K562 (cell line): ENCODE measurements around the gene ZNF268. TPM values are rescaled to one million over a fixed set of nuclear protein-coding genes. Genes with fewer than 3 reads are reported as not detected.
A peak's percentile ranks its signal among the peaks of the same experiment; 100 is the strongest.

ENCODE experiments used
- ATAC-seq: fragments of 200-7000 bp; cut with Tn5 transposase; 3 replicates; pipeline ENCODE4 v1.9.1; 2020; ENCODE audit warnings: moderate library complexity
- Bru-seq: library from RNA; stranded (reverse); fragments of 400-500 nt; gene quantifications from one replicate; lab custom pipeline; 2021; lab: Mats Ljungman, UMichigan
- BruChase-seq, 2 experiments: library from RNA; stranded (reverse); fragments of 400-500 nt; gene quantifications; one replicate each; lab custom pipeline; 2021; lab: Mats Ljungman, UMichigan
- BruUV-seq: library from RNA; stranded (reverse); fragments of 400-500 nt; replicated peaks from 2 replicates; lab custom pipeline; 2021; lab: Mats Ljungman, UMichigan
- CTCF ChIA-PET: fragments of 300-600 bp; formaldehyde crosslinking; extraction: SDS; loops from one replicate; lab custom pipeline; 2021; ENCODE audit warnings: low intra/inter-chr PET ratio; lab: Yijun Ruan, JAX
- POLR2A ChIA-PET: fragments of 300-600, 350-650 bp; sonication (Branson Sonifier 250); formaldehyde crosslinking; extraction: SDS; loops from one replicate; lab custom pipeline; 2021; ENCODE audit warnings: antibody characterized with exemption, inconsistent platforms; lab: Yijun Ruan, JAX
- DNase-seq, 4 experiments: peaks; one replicate each; pipeline versions ENCODE4 v3.0.0 to v3.0.0-alpha.2; 2011 to 2018; ENCODE audit warnings: low spot score in 3 of 4, mixed read lengths in 3 of 4; ENCODE audit errors: extremely low read depth in 1 of 4
- FAIRE-seq: peaks from 2 replicates; lab custom pipeline; 2011; peaks lifted over from hg19 to GRCh38; lab: Jason Lieb, UNC
- H2AFZ ChIP-seq: 2 replicates; pipeline ENCODE4 v1.6.0; 2011; ENCODE audit warnings: low read depth, low read length, control low read depth, inconsistent platforms
- H3K27ac ChIP-seq: fragments of 200-600 bp; 3 replicates; pipeline ENCODE4 v1.8.0; 2011; ENCODE audit warnings: low read depth, mild to moderate bottlenecking, control low read depth, inconsistent platforms, low read length, moderate library complexity, mixed read lengths; ENCODE audit errors: extremely low read depth
- H3K27me3 ChIP-seq, 2 experiments: fragments of 300-600 bp in 1 of 2; 2 replicates in 1 of 2; 3 replicates in 1 of 2; pipeline versions ENCODE4 v1.6.0 to v1.8.0; 2011; ENCODE audit warnings: inconsistent platforms in 2 of 2, low read length in 2 of 2, mild to moderate bottlenecking in 1 of 2, mixed read lengths in 1 of 2, moderate library complexity in 1 of 2; ENCODE audit not compliant: control insufficient read depth in 2 of 2, insufficient read depth in 2 of 2
- H3K36me3 ChIP-seq: fragments of 300-600 bp; 3 replicates; pipeline ENCODE4 v1.8.0; 2011; ENCODE audit warnings: mild to moderate bottlenecking, low read length, inconsistent platforms; ENCODE audit not compliant: control insufficient read depth, insufficient read depth
- H3K4me1 ChIP-seq, 2 experiments: fragments of 200-600 bp in 1 of 2; replicated peaks in 1 of 2; 2 replicates in 1 of 2; 3 replicates in 1 of 2; pipeline versions ENCODE4 v1.5.1 to v1.8.0; 2011; ENCODE audit warnings: inconsistent platforms in 2 of 2, low read length in 2 of 2, mild to moderate bottlenecking in 1 of 2, mixed read lengths in 1 of 2, moderate library complexity in 1 of 2; ENCODE audit not compliant: control insufficient read depth in 2 of 2, insufficient read depth in 2 of 2
- H3K4me2 ChIP-seq: 2 replicates; pipeline ENCODE4 v1.6.1; 2011; ENCODE audit warnings: low read length, control low read depth, inconsistent platforms, mixed read lengths; ENCODE audit not compliant: insufficient read depth
- H3K4me3 ChIP-seq: fragments of 200-600 bp; sonication (generic), shearing (Covaris generic); 2 replicates; pipeline ENCODE4 v1.5.1; 2016; ENCODE audit warnings: control low read depth, inconsistent platforms
- H3K79me2 ChIP-seq: fragments of 200-600 bp; 3 replicates; pipeline ENCODE4 v1.8.0; 2011; ENCODE audit warnings: low read length, inconsistent platforms; ENCODE audit not compliant: control insufficient read depth, insufficient read depth
- H3K9ac ChIP-seq, 2 experiments: 2 replicates each; pipeline versions ENCODE4 v1.6.0 to v1.6.1; 2011; ENCODE audit warnings: low read depth in 2 of 2, low read length in 2 of 2, control low read depth in 1 of 2, inconsistent platforms in 1 of 2, mild to moderate bottlenecking in 1 of 2, mixed read lengths in 1 of 2; ENCODE audit not compliant: insufficient read depth in 1 of 2
- H3K9me1 ChIP-seq: one replicate; pipeline ENCODE4 v1.6.0; 2011; ENCODE audit warnings: inconsistent platforms, mild to moderate bottlenecking, low read length, moderate library complexity; ENCODE audit not compliant: control insufficient read depth, insufficient read depth
- H3K9me3 ChIP-seq: replicated peaks from 2 replicates; pipeline ENCODE4 v1.5.1; 2011; ENCODE audit warnings: low read depth, low read length, inconsistent platforms; ENCODE audit not compliant: control insufficient read depth, insufficient read depth
- H4K20me1 ChIP-seq: replicated peaks from 2 replicates; pipeline ENCODE4 v1.6.1; 2011; ENCODE audit warnings: low read length, inconsistent platforms, mixed read lengths; ENCODE audit not compliant: control insufficient read depth, insufficient read depth
- ELF4 ChIP-seq: fragments of 450-650 bp; formaldehyde crosslinking; IDR thresholded peaks from 2 replicates; pipeline ENCODE4 v1.4.0; 2022; ENCODE audit warnings: missing genetic modification characterization
- ELK3 ChIP-seq: fragments of 450-650 bp; formaldehyde crosslinking; IDR thresholded peaks from 2 replicates; pipeline ENCODE4 v1.4.0; 2020; ENCODE audit warnings: mild to moderate bottlenecking
- MAZ ChIP-seq, 2 experiments: fragments of 450-650 bp in 1 of 2; sonication (generic) in 1 of 2; formaldehyde crosslinking; IDR thresholded peaks in 1 of 2; conservative IDR thresholded peaks in 1 of 2; 2 replicates each; pipeline versions ENCODE4 v1.4.0 to v1.5.0; 2020; ENCODE audit warnings: mild to moderate bottlenecking in 1 of 2, missing genetic modification reagents in 1 of 2
- MCM7 ChIP-seq, 2 experiments: fragments of 450-650 bp; IDR thresholded peaks; 2 replicates each; pipeline ENCODE4 v1.6.1; 2016 to 2018
- NFIX ChIP-seq: fragments of 250-450 bp; sonication (Bioruptor Pico); IDR thresholded peaks from 2 replicates; pipeline ENCODE4 v1.4.0; 2020; ENCODE audit warnings: low read depth, mild to moderate bottlenecking, moderate library complexity
- NRF1 ChIP-seq, 2 experiments: fragments of 450-650 bp; IDR thresholded peaks in 1 of 2; conservative IDR thresholded peaks in 1 of 2; 2 replicates each; pipeline ENCODE4 v1.6.1; 2014; ENCODE audit warnings: mild to moderate bottlenecking in 2 of 2
- SNIP1 ChIP-seq: fragments of 450-650 bp; IDR thresholded peaks from 2 replicates; pipeline ENCODE4 v1.7.1; 2017; ENCODE audit warnings: low read depth, mild to moderate bottlenecking
- STAG1 ChIP-seq: sonication (generic); formaldehyde crosslinking; IDR thresholded peaks from 2 replicates; pipeline ENCODE4 v1.5.0; 2020; ENCODE audit warnings: missing genetic modification reagents, borderline replicate concordance
- TBL1XR1 ChIP-seq, 2 experiments: IDR thresholded peaks; 2 replicates each; pipeline ENCODE4 v1.6.1; 2012; ENCODE audit warnings: improper control_type of control experiment in 2 of 2, low read length in 2 of 2, mild to moderate bottlenecking in 1 of 2
- XRCC3 ChIP-seq: fragments of 450-650 bp; IDR thresholded peaks from 2 replicates; pipeline ENCODE4 v1.6.1; 2017; ENCODE audit warnings: mild to moderate bottlenecking, moderate library complexity
- XRCC5 ChIP-seq: fragments of 200-400 bp; formaldehyde crosslinking; IDR thresholded peaks from 2 replicates; pipeline ENCODE4 v1.6.1; 2017; ENCODE audit warnings: low read depth, mild to moderate bottlenecking, low read length
- ZNF384 ChIP-seq: IDR thresholded peaks from 2 replicates; pipeline ENCODE4 v1.6.1; 2012; ENCODE audit warnings: low read depth, low read length, improper control_type of control experiment
- ZNF561 ChIP-seq: fragments of 450-650 bp; formaldehyde crosslinking; conservative IDR thresholded peaks from 2 replicates; pipeline ENCODE4 v1.4.0; 2020; ENCODE audit warnings: mild to moderate bottlenecking, moderate library complexity
- ZNF79 ChIP-seq: fragments of 250-450 bp; sonication (Bioruptor Pico); IDR thresholded peaks from 2 replicates; pipeline ENCODE4 v1.4.0; 2020; ENCODE audit warnings: low read depth, mild to moderate bottlenecking, moderate library complexity
- WGBS: fragments of 100-300 bp; shearing (Covaris generic); methylation state at CpG from one replicate; pipeline ENCODE4 v1.1.6; 2016; ENCODE audit warnings: low coverage, mixed read lengths; ENCODE audit not compliant: insufficient coverage; ENCODE audit errors: missing lambda C conversion rate; 5-methylcytosine and 5-hydroxymethylcytosine counted together
- in situ Hi-C: fragments of 300-500 bp; cut with MboI; formaldehyde crosslinking; loops from 4 replicates; pipeline ENCODE4 v1.15.0; 2018; ENCODE audit warnings: inconsistent platforms, mixed read lengths
- intact Hi-C: fragments of 100-400 bp; cut with micrococcal nuclease; formaldehyde crosslinking; loops from 2 replicates; pipeline ENCODE4 v1.14.2; 2022
- long read RNA-seq, 3 experiments: library from polyadenylated mRNA in 2 of 3; library from RNA in 1 of 3; unstranded in 2 of 3; stranded (forward) in 1 of 3; transcript quantifications; one replicate each; pipeline ENCODE4 v2.0.0, GENCODE V29; 2019 to 2022
- polyA minus RNA-seq, 3 experiments: library from RNA; depleted of rRNA, polyadenylated mRNA; stranded (reverse); fragments of >200 nt; gene quantifications; 2 replicates each; pipeline ENCODE4 v1.2.3, GENCODE V29; 2011
- polyA plus RNA-seq, 8 experiments: library from polyadenylated mRNA; depleted of rRNA in 4 of 8; stranded (reverse) in 5 of 8; unstranded in 3 of 8; fragments of >200 nt; fragmentation: Nextera tagmentation in 2 of 8; fragmentation: Illumina TruSeq in 1 of 8; extraction: Ambion mirVana in 2 of 8; extraction: Trizol in 1 of 8; gene quantifications; 2 replicates each; pipeline versions ENCODE4 v1.2.1 to v1.2.3, GENCODE V29; 2011 to 2014; ENCODE audit warnings: inconsistent platforms in 1 of 8, missing spikeins in 1 of 8
- total RNA-seq, 7 experiments: library from RNA; depleted of rRNA in 6 of 7; stranded (reverse); fragments of >200 nt in 6 of 7; fragmentation: Illumina TruSeq in 2 of 7; extraction: Trizol in 2 of 7; gene quantifications; 2 replicates each; pipeline versions ENCODE4 v1.2.1 to v1.2.3, GENCODE V29; 2011 to 2021; ENCODE audit warnings: low replicate concordance in 1 of 7

ZNF268 gene
- total RNA-seq (2011; cell fraction: chromatin; rRNA removed; ENCODE audit: low replicate concordance), result 36.1 and 37.4 TPM in 2 replicates
- total RNA-seq (2011; cell fraction: nucleolus; rRNA removed), result 30.4 and 35.2 TPM in 2 replicates
- total RNA-seq (2011; cell fraction: nucleoplasm; rRNA removed), result 23.2 and 24.7 TPM in 2 replicates
- total RNA-seq (2014; rRNA removed) (10.4 and 14.8 TPM in 2 replicates), total RNA-seq (2014; rRNA removed; fragmentation: Illumina TruSeq; extraction: Trizol) (12.0 and 12.3 TPM in 2 replicates), total RNA-seq (2015; rRNA removed; fragmentation: Illumina TruSeq; extraction: Trizol) (10.9 and 11.3 TPM in 2 replicates), total RNA-seq (2021) (8.2 and 9.3 TPM in 2 replicates), polyA plus RNA-seq (2011; rRNA removed) (4.3 and 7.5 TPM in 2 replicates), polyA plus RNA-seq (2014; fragmentation: Illumina TruSeq; extraction: Trizol) (4.8 and 6.3 TPM in 2 replicates), polyA plus RNA-seq (2014; fragmentation: Nextera tagmentation; extraction: Ambion mirVana) (1 to 10 TPM; 6.5 to 7.7 TPM), polyA plus RNA-seq (2014; rRNA removed) (5.1 and 5.8 TPM in 2 replicates), polyA minus RNA-seq (2011; rRNA and poly(A)+ RNA removed) (18.1 and 18.7 TPM in 2 replicates), Bru-seq, nascent RNA (percentile 50 among the genes with signal in this experiment), BruChase-seq, experiment 1, labeled RNA remaining after a 2-hour chase (percentile 65 among the genes with signal in this experiment), BruChase-seq, experiment 2, labeled RNA remaining after a 6-hour chase (percentile 64 among the genes with signal in this experiment)
- polyA plus RNA-seq (2011; cell fraction: cytosol; rRNA removed), result 3.0 and 4.1 TPM in 2 replicates
- polyA plus RNA-seq (2011; cell fraction: nucleus; rRNA removed), result 4.7 and 8.7 TPM in 2 replicates
- 6.6 and 7.4 TPM in 2 replicates for polyA plus RNA-seq (2012)
- 10.5 and 15.3 TPM in 2 replicates for polyA minus RNA-seq (2011; cell fraction: cytosol; rRNA and poly(A)+ RNA removed)
- 30.6 and 35.2 TPM in 2 replicates for polyA minus RNA-seq (2011; cell fraction: nucleus; rRNA and poly(A)+ RNA removed)
- long read RNA-seq, experiment 1, full-length matches to known transcripts, result 30 of 45 reads
- long read RNA-seq, experiment 1, partial matches to known transcripts, result 6 of 45 reads
- long read RNA-seq, experiment 1, other reads (novel, unspliced or antisense), result 9 of 45 reads
- long read RNA-seq, experiment 2, full-length matches to known transcripts, result 3 of 10 reads
- long read RNA-seq, experiment 2, partial matches to known transcripts, result 0 of 10 reads
- long read RNA-seq, experiment 2, other reads (novel, unspliced or antisense), result 7 of 10 reads
- long read RNA-seq, experiment 3, full-length matches to known transcripts, result 4 of 4 reads
- long read RNA-seq, experiment 3, partial matches to known transcripts, result 0 of 4 reads
- long read RNA-seq, experiment 3, other reads (novel, unspliced or antisense), result 0 of 4 reads

GRCh38 chr12:133181238-133181959 is at the start of gene ZNF268:
TSS of gene ZNF268 (plus strand) at chr12:133181495. CDS start at chr12:133181998, 503 bp downstream.
- ChIA-PET CTCF (interaction anchor here (1.0 kb wide), 1 partner anchor 100 kb away, joined by 3 read pairs; no protein-coding TSS in a partner anchor), POLR2A (interaction anchor here (0.6 to 1.1 kb wide), 6 partner anchors 9 to 218 kb away, joined by 3 to 5 read pairs (median 3); no protein-coding TSS in a partner anchor)
- H3K4me3 ChIP-seq, result peak within 1 kb of the TSS; percentile 88
- peak; percentile 95 to 96 (median 96) for DNase-seq
- H3K79me2 ChIP-seq, result peaks cover 8% of the 10 kb centered on the region; the same call in 2 of the 3 replicates
- peak within 1 kb of the TSS; percentile 78 for H3K27ac ChIP-seq
- 2% methylated on average over 40 of the region's 40 CpGs for WGBS
- H3K27me3 ChIP-seq, result no peaks in the 10 kb centered on the region
- H2AFZ ChIP-seq, result peak within 1 kb of the TSS; percentile 99
- H3K9ac ChIP-seq, result peak within 1 kb of the TSS; percentile 91 to 93
- BruUV-seq, result TSS peak; percentile 72
- H3K9me1 ChIP-seq, result no peaks in the 10 kb centered on the region
- intact Hi-C loops (loop anchor here (1.0 kb wide), 2 partner anchors 101 to 144 kb away; partner anchors contain the start of genes ZNF140 and ZNF84), in situ Hi-C loops (no loop called here)
- no peaks in the 10 kb centered on the region for H4K20me1 ChIP-seq
- H3K36me3 ChIP-seq, result peaks cover 16% of the 10 kb centered on the region; the same call in 2 of the 3 replicates
- peak; percentile 99 for ATAC-seq
- no peaks in the 10 kb centered on the region for H3K4me1 ChIP-seq
- peak within 1 kb of the TSS; percentile 97 for H3K4me2 ChIP-seq
- peaks cover 13% of the 10 kb centered on the region for H3K9me3 ChIP-seq
- peak; percentile 98 for FAIRE-seq
- TF ChIP-seq TBL1XR1 (IDR thresholded peaks at IDR 0.05; ENCODE audit: low read length in 2 of 2), result peak; percentile 88 to 96; a peak in 3 of 4 replicates
- no peak for TF ChIP-seq STAG1 (CRISPR knock-in tag)
- no peak for TF ChIP-seq ZNF561 (CRISPR knock-in tag)
- 0 out of 2 replicates have a peak, but pooled peaks have one; percentile 11 for TF ChIP-seq ELF4
- TF ChIP-seq XRCC5, result peak; percentile 97
- peak; percentile 29; the same call in 1 of the 2 replicates for TF ChIP-seq ZNF384
- TF ChIP-seq NRF1 (conservative IDR thresholded peaks at IDR 0.05 in 1 of 2, IDR thresholded peaks at IDR 0.05 in 1 of 2), result peak; percentile 20 to 41; a peak in 2 of 4 replicates
- no peak for TF ChIP-seq SNIP1
- TF ChIP-seq XRCC3, result no peak
- no peak for TF ChIP-seq MCM7 (IDR thresholded peaks at IDR 0.05)
- peak; percentile 47 to 71; a peak in 1 of 4 replicates for TF ChIP-seq MAZ (CRISPR knock-in tag; conservative IDR thresholded peaks at IDR 0.05 in 1 of 2, IDR thresholded peaks at IDR 0.05 in 1 of 2)
- no peak for TF ChIP-seq NFIX (CRISPR knock-in tag)
- 0 out of 2 replicates have a peak, but pooled peaks have one; percentile 11 for TF ChIP-seq ZNF79 (CRISPR knock-in tag)
- no peak for TF ChIP-seq ELK3 (CRISPR knock-in tag)
